Epidermal melanocyte (primary cell): ENCODE data around the gene GPR157.

ENCODE experiments used
- DNase-seq: peaks from one replicate; pipeline ENCODE4 v3.0.0; 2011; ENCODE audit warnings: low spot score; ENCODE audit not compliant: insufficient read length

Gene GPR157

GRCh38 chr1:9062846-9063245 lies 66.1 kb downstream of the GPR157 start:
- DNase-seq: no peak

GRCh38 chr1:9062021-9062471 lies 66.9 kb downstream of the GPR157 start:
- DNase-seq: no peak

- no peak for DNase-seq
These were observed 67.5 kb downstream of the GPR157 start for GRCh38 chr1:9061252-9061960.

GRCh38 chr1:9059891-9060744 lies 68.8 kb downstream of the GPR157 start:
- DNase-seq: no peak

GRCh38 chr1:9058465-9058864 lies 70.4 kb downstream of the GPR157 start:
- DNase-seq: no peak

DNA sequence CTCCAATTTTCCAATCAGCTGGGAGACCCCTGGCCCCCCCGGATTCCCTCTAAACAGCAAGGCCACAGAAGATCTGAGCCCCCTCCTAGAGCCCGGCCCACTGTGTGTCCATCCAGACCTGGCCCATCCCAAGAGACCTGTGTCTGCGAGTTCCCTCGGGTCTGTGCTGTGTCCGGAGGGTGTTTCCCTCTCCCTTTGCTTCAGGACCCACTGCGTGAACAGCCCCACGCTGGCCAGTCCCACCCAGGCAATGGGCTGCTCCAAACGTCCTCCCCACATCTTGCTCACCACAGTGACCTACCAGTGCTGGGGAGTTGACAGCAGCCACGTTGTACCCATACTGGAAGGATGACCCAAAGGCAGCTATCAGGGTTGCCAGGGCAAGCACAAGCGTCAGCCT lies 71.1 kb downstream of the GPR157 start:
- no peak for DNase-seq

- DNase-seq: no peak
These were observed 76.4 kb downstream of the GPR157 start for GRCh38 chr1:9052272-9053049.

DNA sequence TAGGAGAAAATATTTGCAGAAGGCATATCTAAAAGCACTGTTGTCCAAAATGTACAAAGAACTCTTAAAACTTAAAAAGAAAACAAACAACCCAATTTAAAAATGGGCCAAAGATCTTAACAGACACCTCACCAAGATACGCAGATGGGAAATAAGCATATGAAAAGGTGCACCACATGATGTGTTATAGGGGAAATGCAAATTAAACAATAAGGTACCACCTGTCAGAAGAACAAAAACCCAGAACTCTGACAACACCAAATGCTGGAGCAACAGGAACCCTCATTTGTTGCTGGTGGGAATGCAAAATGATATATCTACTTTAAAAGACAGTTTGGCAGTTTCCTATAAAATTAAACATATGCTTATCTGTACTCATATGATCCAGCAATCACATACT lies 77.5 kb downstream of the GPR157 start:
- no peak for DNase-seq

DNA sequence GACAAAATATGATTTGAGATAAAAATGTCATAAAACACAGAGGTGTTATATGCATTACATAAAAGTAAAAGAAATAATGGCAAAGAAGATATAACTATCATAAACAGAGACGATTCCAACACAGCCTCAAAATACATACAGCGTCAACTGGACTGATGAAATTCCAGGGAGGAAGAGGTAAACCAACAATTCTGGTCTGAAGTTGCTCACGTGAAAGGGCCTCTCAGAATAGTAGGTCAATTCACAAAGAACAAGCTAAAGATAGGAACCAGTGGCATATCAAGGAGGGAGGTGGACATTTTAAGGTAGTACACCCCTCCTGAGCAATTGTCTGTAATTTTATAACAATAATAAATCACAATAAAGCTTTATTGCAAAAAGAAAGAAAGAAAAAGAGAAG lies 78.1 kb downstream of the GPR157 start:
- no peak for DNase-seq
